ENCODE data around the gene TSPAN18. TPM values are rescaled to one million over a fixed set of nuclear protein-coding genes. Genes with fewer than 3 reads are reported as not detected.

Gene TSPAN18
- polyA plus RNA-seq, 1 of the 3 experiments (the other 2 are of a cell fraction): 0.72 TPM

DNA sequence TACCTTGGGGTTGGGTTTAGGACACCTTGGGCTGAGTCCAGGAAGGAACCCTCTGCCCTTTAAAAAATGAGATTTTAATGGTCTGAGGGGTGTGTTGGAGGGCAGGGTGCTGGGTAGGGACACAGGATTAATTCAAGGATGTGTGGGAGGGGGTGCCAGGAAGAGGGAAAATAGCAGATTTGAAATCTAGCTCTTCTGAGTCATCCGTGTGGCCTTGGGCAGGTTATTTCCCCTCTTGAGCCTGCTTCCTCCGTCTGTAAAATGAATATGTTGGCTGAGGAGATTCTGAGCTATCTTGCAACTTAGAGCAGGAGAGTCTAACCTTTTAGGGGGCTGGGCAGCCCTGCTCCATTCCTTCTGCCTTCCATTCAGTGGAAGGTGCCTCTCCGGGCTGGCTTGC is 3.0 kb downstream of the TSPAN18 start:
- Histone ChIP-seq H3K4me1 (ENCODE audit: control insufficient read depth in 1 of 2, insufficient read depth in 2 of 2, low read depth in 1 of 2, low read length in 1 of 2) (peaks cover 5 to 74% of the 10 kb centered on the region in 2 experiments; a peak in 3 of 4 replicates), H3K79me2 (ENCODE audit: insufficient read depth) (no peaks in the 10 kb centered on the region), H3K36me3 (replicated peaks in 1 of 2; ENCODE audit: control insufficient read depth in 1 of 2, insufficient read depth in 2 of 2, low read length in 1 of 2) (no peaks in the 10 kb centered on the region), H3K9me2 (no peaks in the 10 kb centered on the region), H3K9ac (no peak overlapping the region), H3K27ac (ENCODE audit: low read depth in 2 of 2, low read length in 1 of 2) (peak overlapping the region in 1 of 2 experiments; percentile 92; a peak in 2 of 4 replicates), H3K4me3 (ENCODE audit: low read depth in 2 of 2, low read length in 1 of 2) (no peak overlapping the region), H2AFZ (ENCODE audit: low read depth) (no peak overlapping the region), H4K20me1 (ENCODE audit: insufficient read depth) (no peaks in the 10 kb centered on the region), H3F3A (replicated peaks; ENCODE audit: insufficient read depth) (no peaks in the 10 kb centered on the region), H3K4me2 (no peak overlapping the region), H3K9me3 (no peaks in the 10 kb centered on the region), H3K27me3 (ENCODE audit: insufficient read depth) (peaks cover 25% of the 10 kb centered on the region; the same call in 1 of the 2 replicates)
- POLR2A ChIA-PET: interaction anchor here (0.9 to 1.3 kb wide), 5 partner anchors 24 to 102 kb away, joined by 3 to 5 read pairs (median 3); no protein-coding TSS in a partner anchor
- WGBS (ENCODE audit: low lambda C conversion rate): 80% methylated on average over 3 of the region's 3 CpGs
- CTCF ChIA-PET: interaction anchor here (0.7 to 4.2 kb wide), 20 partner anchors 13 to 182 kb away, joined by 3 to 32 read pairs (median 4); no protein-coding TSS in a partner anchor
- TF ChIP-seq CHD2 (IDR thresholded peaks at IDR 0.05; ENCODE audit: low read length, partially characterized antibody) (no peak), TAF1 (IDR thresholded peaks at IDR 0.05; ENCODE audit: borderline replicate concordance, low read depth, low read length) (no peak), MXI1 (IDR thresholded peaks at IDR 0.05; ENCODE audit: low read depth, low read length) (no peak)
- no peak for DNase-seq

GRCh38 chr11:44730775-44731174 is 4.0 kb downstream of the TSPAN18 start:
- Histone ChIP-seq H3K4me3 (ENCODE audit: low read depth in 2 of 2, low read length in 1 of 2) (no peak overlapping the region), H3K27me3 (ENCODE audit: insufficient read depth) (peaks cover 25% of the 10 kb centered on the region; the same call in 1 of the 2 replicates), H3F3A (replicated peaks; ENCODE audit: insufficient read depth) (no peaks in the 10 kb centered on the region), H3K9ac (no peak overlapping the region), H2AFZ (ENCODE audit: low read depth) (no peak overlapping the region), H4K20me1 (ENCODE audit: insufficient read depth) (no peaks in the 10 kb centered on the region), H3K4me1 (ENCODE audit: control insufficient read depth in 1 of 2, insufficient read depth in 2 of 2, low read depth in 1 of 2, low read length in 1 of 2) (peaks cover 5 to 69% of the 10 kb centered on the region in 2 experiments; a peak in 3 of 4 replicates), H3K36me3 (replicated peaks in 1 of 2; ENCODE audit: control insufficient read depth in 1 of 2, insufficient read depth in 2 of 2, low read length in 1 of 2) (no peaks in the 10 kb centered on the region), H3K4me2 (no peak overlapping the region), H3K79me2 (ENCODE audit: insufficient read depth) (no peaks in the 10 kb centered on the region), H3K27ac (ENCODE audit: low read depth in 2 of 2, low read length in 1 of 2) (peak overlapping the region in 1 of 2 experiments; percentile 98; a peak in 2 of 4 replicates), H3K9me2 (no peaks in the 10 kb centered on the region), H3K9me3 (no peaks in the 10 kb centered on the region)
- TF ChIP-seq USF1 (IDR thresholded peaks at IDR 0.05; ENCODE audit: borderline replicate concordance, low read depth) (no peak), MEF2A (IDR thresholded peaks at IDR 0.05; ENCODE audit: borderline replicate concordance, low read depth) (no peak), RXRA (IDR thresholded peaks at IDR 0.05; ENCODE audit: borderline replicate concordance, low read depth) (no peak), YY1 (IDR thresholded peaks at IDR 0.05; ENCODE audit: low read depth) (no peak), TEAD4 (IDR thresholded peaks at IDR 0.05; ENCODE audit: borderline replicate concordance, insufficient read depth) (no peak), IRF3 (IDR thresholded peaks at IDR 0.05; ENCODE audit: low read depth, low read length) (no peak), POLR2AphosphoS5 (IDR thresholded peaks at IDR 0.05; ENCODE audit: low read depth, low read length) (no peak), CHD2 (IDR thresholded peaks at IDR 0.05; ENCODE audit: low read length, partially characterized antibody) (no peak), NFIC (IDR thresholded peaks at IDR 0.05; ENCODE audit: borderline replicate concordance) (no peak), FOXJ3 (CRISPR knock-in tag; IDR thresholded peaks at IDR 0.05) (no peak), CTCF (IDR thresholded peaks at IDR 0.05) (no peak), RAD21 (IDR thresholded peaks at IDR 0.05; ENCODE audit: low read length) (no peak), ELF1 (IDR thresholded peaks at IDR 0.05) (no peak), SIN3A (IDR thresholded peaks at IDR 0.05; ENCODE audit: borderline replicate concordance, low read depth, low read length) (no peak), SMC3 (IDR thresholded peaks at IDR 0.05; ENCODE audit: low read depth, low read length) (no peak), JUND (IDR thresholded peaks at IDR 0.05) (no peak), RCOR1 (IDR thresholded peaks at IDR 0.05; ENCODE audit: low read length) (no peak)
- TF ChIP-seq, protein P1, sequence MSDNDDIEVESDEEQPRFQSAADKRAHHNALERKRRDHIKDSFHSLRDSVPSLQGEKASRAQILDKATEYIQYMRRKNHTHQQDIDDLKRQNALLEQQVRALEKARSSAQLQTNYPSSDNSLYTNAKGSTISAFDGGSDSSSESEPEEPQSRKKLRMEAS (IDR thresholded peaks at IDR 0.05; ENCODE audit: low read depth): no peak
- DNase-seq: no peak
- CTCF ChIA-PET: interaction anchor here (0.7 to 4.2 kb wide), 16 partner anchors 12 to 181 kb away, joined by 3 to 32 read pairs (median 5); no protein-coding TSS in a partner anchor
- WGBS (ENCODE audit: low lambda C conversion rate): 88% methylated on average over 5 of the region's 5 CpGs
- POLR2A ChIA-PET: interaction anchor here (0.7 to 2.0 kb wide), 4 partner anchors 16 to 103 kb away, joined by 3 to 18 read pairs (median 6); no protein-coding TSS in a partner anchor
